AG08396 (cell line): ENCODE results near the gene USP10.

Experiments used
- DNase-seq: peaks from one replicate; pipeline ENCODE4 v3.0.0; 2012; ENCODE audit warnings: low spot score, mixed read lengths

The USP10 gene

DNA sequence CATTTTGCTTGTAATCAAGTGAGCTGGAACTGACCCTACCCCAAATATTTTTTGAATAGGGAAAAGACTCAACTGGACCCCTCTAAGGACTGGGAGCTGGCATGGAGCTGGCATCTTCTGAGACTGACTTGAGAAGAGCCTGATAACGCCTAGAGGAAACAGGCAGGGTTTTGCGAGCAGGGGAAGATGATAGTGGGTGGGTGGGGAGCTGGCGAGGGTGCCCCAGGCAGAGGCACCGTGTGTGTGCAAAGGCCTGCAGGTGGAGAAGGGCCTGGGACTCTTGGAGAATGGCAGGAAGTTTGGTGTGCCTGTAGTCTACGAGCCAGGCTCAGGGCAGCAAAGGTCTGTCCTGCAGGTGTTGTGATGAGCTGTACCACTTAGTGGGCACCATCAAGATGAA, 124.1 kb downstream of the USP10 start:
- DNase-seq = no peak

DNA sequence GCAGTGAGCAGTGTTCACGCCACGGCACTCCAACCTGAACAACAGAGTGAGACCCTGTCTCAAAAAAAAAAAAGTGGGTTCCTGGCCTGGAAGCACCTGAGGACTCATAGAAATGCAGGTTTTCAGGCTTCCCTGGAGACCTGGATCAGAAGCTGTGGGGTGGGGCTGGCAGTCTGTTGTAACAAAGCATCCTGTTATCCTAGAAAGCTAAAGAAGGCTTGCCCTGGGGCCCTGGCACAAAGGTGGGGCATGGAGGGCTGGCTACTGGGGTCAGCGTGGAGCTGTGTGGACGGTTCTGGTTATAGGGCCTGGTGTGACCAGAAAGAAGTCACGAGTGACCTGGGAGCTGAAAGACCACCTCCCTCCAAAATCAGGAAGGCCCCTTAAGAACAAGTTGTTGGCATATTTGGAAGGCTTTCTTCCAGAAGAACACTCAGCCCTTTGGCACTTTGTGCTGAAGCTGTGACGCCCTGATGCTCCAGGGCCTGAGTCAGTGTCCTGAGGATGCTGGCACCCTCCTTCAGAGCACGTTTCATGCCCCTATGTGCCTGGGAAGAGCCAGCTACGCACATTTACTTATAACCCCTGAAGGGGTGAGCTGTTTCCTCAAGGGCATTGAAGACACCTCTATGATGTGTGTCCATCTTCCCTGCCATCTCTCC, 126.2 kb downstream of the USP10 start:
- DNase-seq = no peak

DNA sequence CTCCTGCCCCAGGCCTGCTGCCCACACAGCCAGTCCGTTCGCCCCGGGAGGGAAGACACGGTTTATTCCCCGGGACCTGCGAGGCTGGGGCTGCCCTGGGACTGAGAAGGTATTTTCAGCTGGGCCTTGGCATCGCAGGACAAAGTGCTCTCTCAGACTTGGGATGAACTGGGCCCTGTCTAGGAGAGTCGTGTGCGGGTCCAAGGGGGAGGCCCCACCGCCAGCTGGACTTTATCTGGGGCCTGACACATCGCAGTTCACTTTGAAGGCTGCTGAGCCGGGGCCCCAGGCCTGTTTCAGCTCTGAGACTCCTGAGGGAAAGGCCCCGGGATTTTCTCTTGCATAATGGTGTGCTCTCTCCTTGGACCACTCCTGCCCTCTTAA, 126.8 kb downstream of the USP10 start:
- DNase-seq = no peak

DNA sequence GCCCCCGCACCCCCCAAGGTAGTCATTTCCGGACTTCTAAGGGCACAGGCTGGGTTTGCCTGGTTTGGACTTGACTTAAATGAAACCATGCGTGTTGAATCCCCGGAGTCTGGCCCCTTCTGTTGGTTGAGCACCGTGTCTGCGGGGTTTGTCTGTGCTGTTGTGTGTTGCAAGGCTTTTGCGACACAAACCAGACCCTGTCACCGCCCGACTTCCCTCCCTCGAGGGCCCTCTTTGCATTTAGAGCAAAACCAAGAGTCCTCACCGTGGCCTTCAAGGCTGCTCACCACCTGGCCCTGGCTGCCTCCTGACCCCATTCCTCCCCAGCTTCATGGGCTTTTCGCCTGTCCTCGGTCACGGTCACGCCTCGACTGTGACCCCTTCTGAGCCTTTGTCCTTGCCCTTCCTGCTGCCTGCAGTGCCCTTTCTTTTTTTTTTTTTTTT, 127.4 kb downstream of the USP10 start:
- no peak for DNase-seq

DNA sequence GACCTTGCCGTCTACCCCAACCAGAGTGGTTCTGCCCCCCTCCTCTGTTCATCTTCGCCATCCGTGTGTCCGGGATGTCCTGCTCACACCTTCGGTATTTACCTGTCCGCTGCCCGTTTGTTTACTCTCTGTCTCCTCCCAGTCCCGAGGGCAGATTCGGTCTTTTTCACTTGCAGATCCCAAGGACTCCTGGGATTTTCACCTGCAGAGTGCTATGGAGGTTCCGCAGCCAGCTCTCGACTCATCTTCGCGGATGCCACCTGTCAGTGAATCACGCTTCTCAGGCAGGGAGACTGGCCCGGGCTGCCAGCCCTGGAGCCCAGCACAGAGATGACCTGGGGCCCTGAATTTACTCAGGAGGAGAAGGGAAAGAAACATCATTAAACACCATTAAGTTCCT, 128.1 kb downstream of the USP10 start:
- no peak for DNase-seq

DNA sequence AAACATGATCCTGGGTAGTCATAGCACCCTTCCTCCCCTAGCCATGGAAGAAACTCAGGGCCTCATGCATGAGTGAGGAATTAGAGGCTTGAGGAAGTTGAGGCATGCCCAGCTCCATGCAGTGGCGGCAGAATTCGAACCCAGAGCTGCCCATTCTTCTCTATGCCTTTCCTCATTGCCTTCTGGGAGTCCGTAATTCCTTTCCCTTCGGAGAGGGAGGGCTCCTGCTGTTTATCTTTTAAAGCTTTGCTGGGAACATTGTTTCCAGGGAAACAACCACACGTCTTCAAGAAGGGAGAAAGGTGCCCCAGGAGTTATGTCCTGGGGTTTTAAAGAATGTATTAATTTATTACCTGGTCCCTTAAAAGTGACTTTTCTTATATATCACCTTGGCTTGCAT, 128.5 kb downstream of the USP10 start:
- no peak for DNase-seq
